Keratinocyte (primary cell): ENCODE data around the gene E2F8.

Source experiments
- CTCF ChIP-seq, 3 experiments: IDR thresholded peaks in 1 of 3; conservative IDR thresholded peaks in 1 of 3; optimal IDR thresholded peaks in 1 of 3; 2 replicates in 2 of 3; 3 replicates in 1 of 3; pipeline versions ENCODE3 to v1.5.1; 2011; ENCODE audit warnings: low read length in 3 of 3, mild to moderate bottlenecking in 3 of 3, moderate library complexity in 2 of 3, control low read depth in 1 of 3, inconsistent platforms in 1 of 3; ENCODE audit not compliant: insufficient read depth in 2 of 3; ENCODE audit errors: extremely low read depth in 1 of 3
- EZH2 ChIP-seq: IDR thresholded peaks from one replicate; pipeline ENCODE4 v1.6.1; 2012; ENCODE audit warnings: inconsistent platforms, mild to moderate bottlenecking, low read length, moderate library complexity

GRCh38 chr11:19185516-19186052, 55.2 kb downstream of the E2F8 start:
- TF ChIP-seq CTCF (optimal IDR thresholded peaks at IDR 0.05 in 1 of 3, IDR thresholded peaks at IDR 0.05 in 1 of 3, conservative IDR thresholded peaks at IDR 0.05 in 1 of 3; ENCODE audit: extremely low read depth in 1 of 3, insufficient read depth in 2 of 3, low read length in 3 of 3) (no peak), EZH2 (no peak)
